Ishikawa (cell line): Measurements from ENCODE around the gene RFX2.

Experiments used
- CEBPB ChIP-seq: IDR thresholded peaks from 2 replicates; pipeline ENCODE4 v1.6.1; 2012
- EP300 ChIP-seq: IDR thresholded peaks from 2 replicates; pipeline ENCODE4 v1.6.1; 2012; ENCODE audit warnings: borderline replicate concordance
- FOXM1 ChIP-seq: IDR thresholded peaks from 2 replicates; pipeline ENCODE4 v1.6.1; 2012; ENCODE audit warnings: low read depth, borderline replicate concordance
- RAD21 ChIP-seq: IDR thresholded peaks from 2 replicates; pipeline ENCODE4 v1.6.1; 2012; ENCODE audit warnings: low read depth
- TCF12 ChIP-seq: IDR thresholded peaks from 2 replicates; pipeline ENCODE4 v1.6.1; 2012; ENCODE audit warnings: low read depth
- TEAD4 ChIP-seq: IDR thresholded peaks from 2 replicates; pipeline ENCODE4 v1.6.1; 2012
- YY1 ChIP-seq: IDR thresholded peaks from 2 replicates; pipeline ENCODE4 v1.6.1; 2012; ENCODE audit warnings: low read depth
- TF ChIP-seq, protein P1 (sequence below): IDR thresholded peaks from 2 replicates; pipeline ENCODE4 v1.6.1; 2012; ENCODE audit warnings: low read depth, mild to moderate bottlenecking

DNA sequence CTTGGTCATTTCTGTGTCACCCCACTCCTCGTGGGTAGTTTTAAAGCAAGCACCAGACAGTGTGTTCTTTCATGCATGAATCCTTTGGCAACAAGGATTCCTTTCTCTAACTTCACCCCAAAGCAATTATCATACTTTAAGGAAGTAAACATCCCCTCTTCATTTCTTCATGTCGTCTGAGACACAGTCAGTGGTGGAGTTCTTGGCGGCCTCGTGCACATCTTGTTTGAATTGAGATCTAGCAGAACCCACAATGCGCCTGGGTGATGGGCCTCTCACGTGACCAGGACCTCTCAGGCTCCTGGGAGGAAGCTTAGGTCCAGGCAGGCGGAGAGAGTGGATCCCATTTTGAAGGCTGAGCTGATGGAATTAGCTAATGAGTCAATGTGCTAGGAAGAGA is 27.8 kb upstream of the RFX2 start:
- TF ChIP-seq RAD21: no peak
- no peak for TF ChIP-seq YY1
- TF ChIP-seq TCF12: no peak
- TF ChIP-seq TEAD4: no peak
- no peak for TF ChIP-seq CEBPB
- TF ChIP-seq, protein P1, sequence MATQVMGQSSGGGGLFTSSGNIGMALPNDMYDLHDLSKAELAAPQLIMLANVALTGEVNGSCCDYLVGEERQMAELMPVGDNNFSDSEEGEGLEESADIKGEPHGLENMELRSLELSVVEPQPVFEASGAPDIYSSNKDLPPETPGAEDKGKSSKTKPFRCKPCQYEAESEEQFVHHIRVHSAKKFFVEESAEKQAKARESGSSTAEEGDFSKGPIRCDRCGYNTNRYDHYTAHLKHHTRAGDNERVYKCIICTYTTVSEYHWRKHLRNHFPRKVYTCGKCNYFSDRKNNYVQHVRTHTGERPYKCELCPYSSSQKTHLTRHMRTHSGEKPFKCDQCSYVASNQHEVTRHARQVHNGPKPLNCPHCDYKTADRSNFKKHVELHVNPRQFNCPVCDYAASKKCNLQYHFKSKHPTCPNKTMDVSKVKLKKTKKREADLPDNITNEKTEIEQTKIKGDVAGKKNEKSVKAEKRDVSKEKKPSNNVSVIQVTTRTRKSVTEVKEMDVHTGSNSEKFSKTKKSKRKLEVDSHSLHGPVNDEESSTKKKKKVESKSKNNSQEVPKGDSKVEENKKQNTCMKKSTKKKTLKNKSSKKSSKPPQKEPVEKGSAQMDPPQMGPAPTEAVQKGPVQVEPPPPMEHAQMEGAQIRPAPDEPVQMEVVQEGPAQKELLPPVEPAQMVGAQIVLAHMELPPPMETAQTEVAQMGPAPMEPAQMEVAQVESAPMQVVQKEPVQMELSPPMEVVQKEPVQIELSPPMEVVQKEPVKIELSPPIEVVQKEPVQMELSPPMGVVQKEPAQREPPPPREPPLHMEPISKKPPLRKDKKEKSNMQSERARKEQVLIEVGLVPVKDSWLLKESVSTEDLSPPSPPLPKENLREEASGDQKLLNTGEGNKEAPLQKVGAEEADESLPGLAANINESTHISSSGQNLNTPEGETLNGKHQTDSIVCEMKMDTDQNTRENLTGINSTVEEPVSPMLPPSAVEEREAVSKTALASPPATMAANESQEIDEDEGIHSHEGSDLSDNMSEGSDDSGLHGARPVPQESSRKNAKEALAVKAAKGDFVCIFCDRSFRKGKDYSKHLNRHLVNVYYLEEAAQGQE: no peak
- no peak for TF ChIP-seq EP300
- no peak for TF ChIP-seq FOXM1
